Esophagus muscularis mucosa (tissue), 4 donors: Measurements from ENCODE around the gene TNN. TPM values are rescaled to one million over a fixed set of nuclear protein-coding genes. Genes with fewer than 3 reads are reported as not detected.

Experiments
- DNase-seq: peaks from one replicate; pipeline ENCODE4 v3.0.0-alpha.2; 2017; ENCODE audit errors: extremely low spot score
- H3K27ac ChIP-seq, 4 donors: fragments of 200-600 bp; sonication (generic); replicated peaks in 1 of 4; 1 replicate in 3 of 4; 2 replicates in 1 of 4; pipeline ENCODE4 v1.5.1; 2016 to 2019; ENCODE audit warnings: mild to moderate bottlenecking in 1 of 4
- H3K27me3 ChIP-seq, 4 donors: fragments of 200-600 bp; sonication (generic); one replicate each; pipeline versions ENCODE4 v1.5.1 to v1.6.0; 2016 to 2019
- H3K36me3 ChIP-seq, 4 donors: fragments of 200-600 bp; sonication (generic); one replicate each; pipeline ENCODE4 v1.5.1; 2016 to 2019
- H3K4me1 ChIP-seq, 4 donors: fragments of 200-600 bp; sonication (generic); one replicate each; pipeline ENCODE4 v1.5.1; 2016 to 2019
- H3K4me3 ChIP-seq, 4 donors: fragments of 200-600 bp; sonication (generic); 1 replicate in 2 of 4; 2 replicates in 2 of 4; pipeline ENCODE4 v1.5.1; 2016 to 2019; ENCODE audit warnings: mild to moderate bottlenecking in 4 of 4, moderate library complexity in 1 of 4
- H3K9me3 ChIP-seq, 4 donors: fragments of 200-600 bp; sonication (generic); 1 replicate in 3 of 4; 2 replicates in 1 of 4; pipeline ENCODE4 v1.5.1; 2016 to 2019
- CTCF ChIP-seq, 3 experiments: fragments of 200-600 bp in 2 of 3; fragments of 450-650 bp in 1 of 3; sonication (generic) in 2 of 3; IDR thresholded peaks; one replicate each; pipeline ENCODE4 v1.5.1; 2017 to 2019; ENCODE audit warnings: antibody characterized with exemption in 3 of 3, mild to moderate bottlenecking in 2 of 3, moderate library complexity in 1 of 3
- EP300 ChIP-seq: sonication (generic); formaldehyde crosslinking; IDR thresholded peaks from one replicate; pipeline ENCODE4 v1.6.1; 2017; ENCODE audit warnings: antibody characterized with exemption
- POLR2A ChIP-seq: fragments of 450-650 bp; IDR thresholded peaks from one replicate; pipeline ENCODE4 v1.6.1; 2017; ENCODE audit warnings: antibody characterized with exemption, moderate library complexity, mild to moderate bottlenecking, low read depth
- POLR2AphosphoS5 ChIP-seq, 2 donors: sonication (generic); formaldehyde crosslinking; IDR thresholded peaks; one replicate each; pipeline ENCODE4 v1.6.1; 2017; ENCODE audit warnings: antibody characterized with exemption in 2 of 2
- WGBS: methylation state at CpG from one replicate; pipeline ENCODE4 v1.1.5; 2018; 5-methylcytosine and 5-hydroxymethylcytosine counted together
- intact Hi-C: fragments of 100-400 bp; cut with DNase I; formaldehyde crosslinking; loops from one replicate; pipeline ENCODE4 v1.15.1; 2023
- total RNA-seq, 4 donors: library from RNA; depleted of rRNA; stranded (reverse); fragments of >200 nt; gene quantifications; one replicate each; pipeline versions ENCODE4 v1.1.0 to v1.2.1, GENCODE V29; 2016

TNN gene
- total RNA-seq, 4 donors from 2014 or later: under 0.01 to 0.45 (median 0.20) TPM

- H3K4me3 ChIP-seq: no peak overlapping the region
- peak; percentile 72 for DNase-seq
- H3K4me1 ChIP-seq: peaks cover 10 to 24% (median 21%) of the 10 kb centered on the region in 4 donors
- intact Hi-C loops: no loop called here
- 46% methylated on average over 6 of the region's 6 CpGs for WGBS
- no peaks in the 10 kb centered on the region for H3K27me3 ChIP-seq
- peak overlapping the region in 2 of 4 donors; percentile 15 to 54 for H3K27ac ChIP-seq
- TF ChIP-seq EP300 (no peak), POLR2A (no peak), POLR2AphosphoS5 (IDR thresholded peaks at IDR 0.05) (peak; percentile 38 to 45), CTCF (IDR thresholded peaks at IDR 0.05) (no peak)
- H3K9me3 ChIP-seq: no peaks in the 10 kb centered on the region
- H3K36me3 ChIP-seq: no peaks in the 10 kb centered on the region
Observed at GRCh38 chr1:175073061-175073460, 5.4 kb downstream of the TNN start.

DNA sequence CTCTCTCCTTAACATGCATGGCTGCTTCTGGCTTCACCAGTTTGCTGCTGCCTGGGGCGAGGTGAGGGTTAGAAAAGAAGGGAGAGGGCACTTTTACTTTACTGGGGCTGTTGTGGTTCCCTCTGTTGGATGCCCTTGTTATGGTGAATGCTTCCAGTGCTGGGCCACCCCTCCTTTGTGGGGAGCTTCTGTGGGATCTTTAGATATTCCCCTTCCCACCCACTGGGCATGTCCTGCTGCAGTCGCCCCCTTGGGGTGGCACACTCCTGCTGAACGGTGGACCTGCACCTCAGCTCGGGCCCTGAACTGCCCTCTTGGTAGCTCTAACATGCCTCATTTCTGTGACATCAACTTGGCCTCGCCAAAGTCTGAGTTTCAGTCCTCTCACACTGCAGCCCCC, 6.0 kb downstream of the TNN start:
- peaks cover 10 to 24% (median 21%) of the 10 kb centered on the region in 4 donors for H3K4me1 ChIP-seq
- no peaks in the 10 kb centered on the region for H3K27me3 ChIP-seq
- no peak overlapping the region for H3K4me3 ChIP-seq
- intact Hi-C loops: no loop called here
- no peaks in the 10 kb centered on the region for H3K36me3 ChIP-seq
- H3K27ac ChIP-seq: no peak overlapping the region
- whole genome bisulfite sequencing: 77% methylated on average over 5 of the region's 5 CpGs
- DNase-seq: no peak
- TF ChIP-seq EP300 (no peak), POLR2A (no peak), CTCF (IDR thresholded peaks at IDR 0.05) (no peak), POLR2AphosphoS5 (IDR thresholded peaks at IDR 0.05) (no peak)
- H3K9me3 ChIP-seq: no peaks in the 10 kb centered on the region

DNA sequence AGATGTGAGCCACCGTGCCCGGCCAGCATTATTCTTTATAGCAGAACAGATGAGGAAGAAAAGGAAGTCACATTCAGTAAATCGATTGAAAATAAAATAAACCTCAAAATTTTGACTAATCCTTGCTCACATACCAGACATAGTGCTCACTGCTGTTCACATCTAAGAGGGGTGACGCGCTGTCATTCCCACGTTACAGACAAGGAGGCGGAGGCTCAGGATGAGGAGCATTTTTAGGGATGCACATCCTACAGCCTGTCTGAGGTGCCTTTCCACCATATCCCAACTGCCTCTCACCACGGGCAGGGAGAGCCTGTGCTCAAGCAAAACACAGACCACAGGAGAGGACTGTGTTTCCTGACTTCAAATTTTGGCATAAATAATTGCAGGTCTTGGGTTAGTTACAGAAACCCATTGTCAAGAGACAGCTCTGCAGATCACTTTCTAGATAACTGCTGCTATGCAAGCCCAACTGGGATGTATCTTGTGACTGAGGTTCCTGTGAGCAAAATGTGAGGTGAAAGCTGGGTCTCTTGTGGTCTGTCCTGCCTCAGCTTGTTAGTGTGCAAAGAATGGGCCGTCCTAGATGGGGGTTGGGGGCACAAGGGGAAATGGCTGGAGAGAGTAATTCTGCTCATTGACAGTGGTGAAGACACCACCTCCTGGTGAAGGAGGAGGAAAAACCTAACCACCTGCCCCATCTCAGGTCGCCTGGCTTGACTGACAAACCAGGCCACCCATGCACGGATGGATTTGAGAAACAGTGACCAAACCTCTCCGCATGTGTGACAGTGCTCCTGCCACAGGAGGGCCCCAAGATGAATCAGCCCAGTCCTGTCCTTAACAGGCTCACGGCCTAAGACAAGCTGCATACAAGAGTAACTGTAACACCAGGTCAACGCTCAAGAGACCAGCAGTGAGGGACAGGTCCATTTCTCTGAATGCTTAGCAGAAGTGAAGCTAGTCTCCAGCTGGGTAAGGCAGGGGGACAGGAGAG, 8.2 kb downstream of the TNN start:
- H3K36me3 ChIP-seq: no peaks in the 10 kb centered on the region
- intact Hi-C loops: no loop called here
- 79% methylated on average over 10 of the region's 14 CpGs for WGBS
- H3K27me3 ChIP-seq: no peaks in the 10 kb centered on the region
- TF ChIP-seq CTCF (IDR thresholded peaks at IDR 0.05) (no peak), EP300 (no peak), POLR2AphosphoS5 (IDR thresholded peaks at IDR 0.05) (no peak), POLR2A (no peak)
- no peak overlapping the region for H3K27ac ChIP-seq
- peak; percentile 91 for DNase-seq
- H3K4me1 ChIP-seq: peaks cover 10 to 24% (median 21%) of the 10 kb centered on the region in 4 donors
- H3K4me3 ChIP-seq: no peak overlapping the region
- no peaks in the 10 kb centered on the region for H3K9me3 ChIP-seq

DNA sequence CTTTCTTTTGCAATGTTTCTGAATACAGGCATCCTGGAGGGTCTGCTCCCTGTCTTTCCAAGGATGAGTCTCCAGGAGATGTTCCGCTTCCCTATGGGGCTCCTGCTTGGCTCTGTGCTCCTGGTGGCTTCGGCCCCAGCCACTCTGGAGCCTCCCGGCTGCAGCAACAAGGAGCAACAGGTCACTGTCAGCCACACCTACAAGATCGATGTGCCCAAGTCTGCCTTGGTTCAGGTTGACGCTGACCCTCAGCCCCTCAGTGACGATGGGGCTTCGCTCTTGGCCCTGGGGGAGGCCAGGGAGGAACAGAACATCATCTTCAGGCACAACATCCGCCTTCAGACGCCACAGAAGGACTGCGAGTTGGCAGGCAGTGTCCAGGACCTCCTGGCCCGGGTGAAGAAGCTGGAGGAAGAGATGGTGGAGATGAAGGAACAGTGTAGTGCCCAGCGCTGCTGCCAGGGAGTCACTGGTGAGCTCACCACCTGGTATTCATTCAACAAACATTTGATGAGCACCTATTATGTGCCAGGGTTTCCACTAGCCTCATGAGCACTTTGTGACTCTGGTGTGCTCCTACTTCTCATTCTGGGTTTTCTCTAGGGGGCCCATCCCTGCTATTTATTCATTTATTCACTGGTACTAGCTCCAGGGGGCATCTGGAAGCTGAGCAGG, 9.9 kb downstream of the TNN start:
- Histone ChIP-seq H3K4me3 (no peak overlapping the region), H3K36me3 (no peaks in the 10 kb centered on the region), H3K27ac (no peak overlapping the region), H3K27me3 (no peaks in the 10 kb centered on the region), H3K4me1 (peaks cover 2 to 12% (median 10%) of the 10 kb centered on the region in 4 donors), H3K9me3 (no peaks in the 10 kb centered on the region)
- peak; percentile 70 for DNase-seq
- 98% methylated on average over 6 of the region's 12 CpGs for WGBS
- intact Hi-C loops: no loop called here
- no peak for TF ChIP-seq EP300
- TF ChIP-seq CTCF (IDR thresholded peaks at IDR 0.05): no peak
- TF ChIP-seq POLR2A: no peak
- no peak for TF ChIP-seq POLR2AphosphoS5 (IDR thresholded peaks at IDR 0.05)
